WTC11 (cell line): ENCODE results near the gene SMARCA4. TPM values are rescaled to one million over a fixed set of nuclear protein-coding genes. Genes with fewer than 3 reads are reported as not detected.

Experiments used
- ATAC-seq: fragments of 200-7000 bp; cut with Tn5 transposase; 2 replicates; pipeline ENCODE4 v1.10.0; 2021; ENCODE audit warnings: mild to moderate bottlenecking, moderate library complexity
- CTCF ChIA-PET: fragments of 300-600 bp; sonication (Branson Sonifier 250); formaldehyde crosslinking; loops from one replicate; lab custom pipeline; 2021; ENCODE audit warnings: antibody characterized with exemption; lab: Charles Lee
- POLR2A ChIA-PET: fragments of 350-600 bp; sonication (Branson Sonifier 250); formaldehyde crosslinking; loops from one replicate; lab custom pipeline; 2021; ENCODE audit warnings: antibody characterized with exemption; lab: Charles Lee
- DNase-seq: peaks from one replicate; pipeline ENCODE4 v3.0.0; 2021; ENCODE audit warnings: low spot score
- H3K27ac Mint-ChIP-seq: 2 replicates; pipeline ENCODE4 v1.8.0; 2021; ENCODE audit warnings: mixed read lengths
- H3K27me3 Mint-ChIP-seq: 2 replicates; pipeline ENCODE4 v1.8.0; 2021; ENCODE audit warnings: low read depth, mild to moderate bottlenecking, moderate library complexity, mixed read lengths
- H3K36me3 Mint-ChIP-seq: 2 replicates; pipeline ENCODE4 v1.8.0; 2021; ENCODE audit warnings: mixed read lengths
- H3K4me1 Mint-ChIP-seq: 2 replicates; pipeline ENCODE4 v1.8.0; 2022; ENCODE audit warnings: mixed read lengths
- H3K4me3 Mint-ChIP-seq: 2 replicates; pipeline ENCODE4 v1.8.0; 2021; ENCODE audit warnings: mild to moderate bottlenecking, moderate library complexity, mixed read lengths
- H3K9me3 Mint-ChIP-seq: 2 replicates; pipeline ENCODE4 v1.8.0; 2021; ENCODE audit warnings: mixed read lengths
- AR ChIP-seq: fragments of 250-450 bp; sonication (Bioruptor Pico); IDR thresholded peaks from 2 replicates; pipeline ENCODE4 v1.9.0; 2021; ENCODE audit warnings: mild to moderate bottlenecking
- CBFB ChIP-seq: sonication (generic); formaldehyde crosslinking; IDR thresholded peaks from 2 replicates; pipeline ENCODE4 v1.8.1; 2022; ENCODE audit warnings: mild to moderate bottlenecking, low read depth, missing genetic modification reagents
- CREB1 ChIP-seq: sonication (generic); formaldehyde crosslinking; IDR thresholded peaks from 2 replicates; pipeline ENCODE4 v1.8.0; 2023; ENCODE audit warnings: mild to moderate bottlenecking, missing genetic modification reagents
- ETV6 ChIP-seq: sonication (generic); formaldehyde crosslinking; IDR thresholded peaks from 2 replicates; pipeline ENCODE4 v1.8.1; 2022; ENCODE audit warnings: mild to moderate bottlenecking, missing genetic modification reagents
- FOXJ3 ChIP-seq: sonication (generic); formaldehyde crosslinking; IDR thresholded peaks from 2 replicates; pipeline ENCODE4 v1.9.0; 2021; ENCODE audit warnings: missing genetic modification reagents, mild to moderate bottlenecking, borderline replicate concordance
- FOXP1 ChIP-seq: sonication (generic); formaldehyde crosslinking; IDR thresholded peaks from 2 replicates; pipeline ENCODE4 v1.8.0; 2022; ENCODE audit warnings: missing genetic modification reagents, mild to moderate bottlenecking, moderate library complexity, borderline replicate concordance
- NFATC4 ChIP-seq: fragments of 250-450 bp; sonication (Bioruptor Pico); IDR thresholded peaks from 2 replicates; pipeline ENCODE4 v1.9.0; 2021; ENCODE audit warnings: mild to moderate bottlenecking
- NFE2L1 ChIP-seq: sonication (generic); formaldehyde crosslinking; IDR thresholded peaks from 2 replicates; pipeline ENCODE4 v1.8.1; 2023; ENCODE audit warnings: missing genetic modification reagents
- NFYB ChIP-seq: sonication (generic); formaldehyde crosslinking; conservative IDR thresholded peaks from 2 replicates; pipeline ENCODE4 v1.8.0; 2022; ENCODE audit warnings: low read depth, missing genetic modification reagents
- OVOL2 ChIP-seq: fragments of 250-450 bp; sonication (Bioruptor Pico); IDR thresholded peaks from 2 replicates; pipeline ENCODE4 v1.9.0; 2021; ENCODE audit warnings: mild to moderate bottlenecking, borderline replicate concordance
- PRRX2 ChIP-seq: fragments of 250-450 bp; sonication (Bioruptor Pico); IDR thresholded peaks from 2 replicates; pipeline ENCODE4 v1.8.0; 2021; ENCODE audit warnings: mild to moderate bottlenecking
- RELA ChIP-seq: sonication (generic); formaldehyde crosslinking; IDR thresholded peaks from 2 replicates; pipeline ENCODE4 v1.8.1; 2022; ENCODE audit warnings: missing genetic modification reagents, mild to moderate bottlenecking, borderline replicate concordance
- SMAD4 ChIP-seq: sonication (generic); formaldehyde crosslinking; IDR thresholded peaks from 2 replicates; pipeline ENCODE4 v1.8.0; 2022; ENCODE audit warnings: mild to moderate bottlenecking, missing genetic modification reagents
- ZNF219 ChIP-seq: sonication (generic); formaldehyde crosslinking; IDR thresholded peaks from 2 replicates; pipeline ENCODE4 v1.8.0; 2023; ENCODE audit warnings: missing genetic modification reagents, mild to moderate bottlenecking, borderline replicate concordance
- ZNF416 ChIP-seq: fragments of 250-450 bp; sonication (Bioruptor Pico); IDR thresholded peaks from 2 replicates; pipeline ENCODE4 v1.9.0; 2021; ENCODE audit warnings: mild to moderate bottlenecking, inconsistent platforms
- ZNF423 ChIP-seq: fragments of 250-450 bp; sonication (Bioruptor Pico); IDR thresholded peaks from 2 replicates; pipeline ENCODE4 v2.1.2; 2022; ENCODE audit warnings: mild to moderate bottlenecking, moderate library complexity
- ZNF512 ChIP-seq: sonication (generic); formaldehyde crosslinking; IDR thresholded peaks from 2 replicates; pipeline ENCODE4 v1.8.1; 2022; ENCODE audit warnings: missing genetic modification reagents, borderline replicate concordance
- total RNA-seq: library from RNA; stranded (reverse); gene quantifications from 3 replicates; pipeline ENCODE4 v1.2.3, GENCODE V29; 2021
- TF ChIP-seq, protein P1 (sequence below): sonication (generic); formaldehyde crosslinking; IDR thresholded peaks from 2 replicates; pipeline ENCODE4 v1.8.0; 2023; ENCODE audit warnings: mild to moderate bottlenecking, missing genetic modification reagents
- TF ChIP-seq, protein P2 (sequence below): sonication (generic); formaldehyde crosslinking; IDR thresholded peaks from 2 replicates; pipeline ENCODE4 v1.8.0; 2022; ENCODE audit warnings: mild to moderate bottlenecking, missing genetic modification reagents
- TF ChIP-seq, protein P3 (sequence below): sonication (generic); formaldehyde crosslinking; IDR thresholded peaks from 2 replicates; pipeline ENCODE4 v1.8.1; 2022; ENCODE audit warnings: mild to moderate bottlenecking, missing genetic modification reagents, moderate library complexity, borderline replicate concordance
- TF ChIP-seq, protein P4 (sequence below): fragments of 250-450 bp; sonication (Bioruptor Pico); IDR thresholded peaks from 2 replicates; pipeline ENCODE4 v2.1.2; 2022; ENCODE audit warnings: mild to moderate bottlenecking, moderate library complexity

SMARCA4 gene
- total RNA-seq, 1 experiment from 2014 or later, result 295 TPM

- Mint-ChIP-seq H3K9me3 (no peaks in the 10 kb centered on the region), H3K4me1 (no peaks in the 10 kb centered on the region)
- ChIA-PET POLR2A (no interaction called here), CTCF (interaction anchor here (0.6 to 1.9 kb wide), 2 partner anchors 10 to 104 kb away, joined by 5 to 7 read pairs; no protein-coding TSS in a partner anchor)
- no peak for TF ChIP-seq AR (CRISPR knock-in tag)
- no peak for TF ChIP-seq NFYB (CRISPR knock-in tag)
- TF ChIP-seq, protein P1, sequence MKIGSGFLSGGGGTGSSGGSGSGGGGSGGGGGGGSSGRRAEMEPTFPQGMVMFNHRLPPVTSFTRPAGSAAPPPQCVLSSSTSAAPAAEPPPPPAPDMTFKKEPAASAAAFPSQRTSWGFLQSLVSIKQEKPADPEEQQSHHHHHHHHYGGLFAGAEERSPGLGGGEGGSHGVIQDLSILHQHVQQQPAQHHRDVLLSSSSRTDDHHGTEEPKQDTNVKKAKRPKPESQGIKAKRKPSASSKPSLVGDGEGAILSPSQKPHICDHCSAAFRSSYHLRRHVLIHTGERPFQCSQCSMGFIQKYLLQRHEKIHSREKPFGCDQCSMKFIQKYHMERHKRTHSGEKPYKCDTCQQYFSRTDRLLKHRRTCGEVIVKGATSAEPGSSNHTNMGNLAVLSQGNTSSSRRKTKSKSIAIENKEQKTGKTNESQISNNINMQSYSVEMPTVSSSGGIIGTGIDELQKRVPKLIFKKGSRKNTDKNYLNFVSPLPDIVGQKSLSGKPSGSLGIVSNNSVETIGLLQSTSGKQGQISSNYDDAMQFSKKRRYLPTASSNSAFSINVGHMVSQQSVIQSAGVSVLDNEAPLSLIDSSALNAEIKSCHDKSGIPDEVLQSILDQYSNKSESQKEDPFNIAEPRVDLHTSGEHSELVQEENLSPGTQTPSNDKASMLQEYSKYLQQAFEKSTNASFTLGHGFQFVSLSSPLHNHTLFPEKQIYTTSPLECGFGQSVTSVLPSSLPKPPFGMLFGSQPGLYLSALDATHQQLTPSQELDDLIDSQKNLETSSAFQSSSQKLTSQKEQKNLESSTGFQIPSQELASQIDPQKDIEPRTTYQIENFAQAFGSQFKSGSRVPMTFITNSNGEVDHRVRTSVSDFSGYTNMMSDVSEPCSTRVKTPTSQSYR (CRISPR knock-in tag), result no peak
- no peak for TF ChIP-seq NFATC4 (CRISPR knock-in tag)
- no peak for TF ChIP-seq ZNF423 (CRISPR knock-in tag)
- TF ChIP-seq FOXP1 (CRISPR knock-in tag), result no peak
- TF ChIP-seq, protein P2, sequence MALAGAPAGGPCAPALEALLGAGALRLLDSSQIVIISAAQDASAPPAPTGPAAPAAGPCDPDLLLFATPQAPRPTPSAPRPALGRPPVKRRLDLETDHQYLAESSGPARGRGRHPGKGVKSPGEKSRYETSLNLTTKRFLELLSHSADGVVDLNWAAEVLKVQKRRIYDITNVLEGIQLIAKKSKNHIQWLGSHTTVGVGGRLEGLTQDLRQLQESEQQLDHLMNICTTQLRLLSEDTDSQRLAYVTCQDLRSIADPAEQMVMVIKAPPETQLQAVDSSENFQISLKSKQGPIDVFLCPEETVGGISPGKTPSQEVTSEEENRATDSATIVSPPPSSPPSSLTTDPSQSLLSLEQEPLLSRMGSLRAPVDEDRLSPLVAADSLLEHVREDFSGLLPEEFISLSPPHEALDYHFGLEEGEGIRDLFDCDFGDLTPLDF (CRISPR knock-in tag), result no peak
- TF ChIP-seq, all 79 proteins: peak for 0
- Mint-ChIP-seq H3K36me3 (peaks cover 62% of the 10 kb centered on the region), H3K4me3 (no peak overlapping the region), H3K27ac (no peak overlapping the region), H3K27me3 (no peaks in the 10 kb centered on the region)
- ATAC-seq (no peak), DNase-seq (no peak)
Observed at GRCh38 chr19:11045536-11045935, 84.7 kb downstream of the SMARCA4 start.

DNA sequence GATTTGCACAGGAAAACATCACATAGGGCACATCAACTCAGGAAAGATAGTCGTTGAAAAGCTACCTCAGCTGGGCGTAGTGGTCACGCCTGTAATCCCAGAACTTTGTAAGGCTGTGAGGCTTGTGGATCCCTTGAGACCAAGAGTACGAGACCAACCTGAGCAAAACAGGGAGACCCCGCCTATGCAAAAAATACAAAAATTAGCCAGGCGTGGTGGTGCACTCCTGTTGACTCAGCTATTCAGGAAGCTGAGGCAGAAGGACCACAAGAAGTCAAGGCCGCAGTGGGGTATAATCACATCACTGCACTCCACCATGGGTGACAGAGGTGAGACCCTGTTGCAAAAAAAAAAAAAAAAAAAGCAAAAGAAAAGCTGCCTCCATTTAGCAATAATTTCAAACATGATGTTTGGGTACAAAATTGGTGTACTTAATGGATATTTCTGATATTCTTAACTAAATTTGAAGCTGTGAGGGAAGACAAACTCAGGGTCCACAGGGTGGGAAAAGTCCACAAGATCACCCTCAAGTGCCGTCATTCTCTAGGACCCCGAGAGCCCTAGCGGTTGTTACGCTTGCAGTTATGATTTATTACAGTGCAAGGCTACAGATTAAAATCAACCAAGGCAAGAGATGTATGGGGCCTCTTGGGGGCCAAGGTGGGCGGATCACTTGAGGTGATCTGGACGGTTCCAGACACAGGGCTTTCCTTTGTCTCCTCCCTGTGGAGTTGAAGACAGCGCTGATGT, 86.0 kb downstream of the SMARCA4 start:
- DNase-seq (no peak), ATAC-seq (no peak)
- Mint-ChIP-seq H3K4me1 (no peaks in the 10 kb centered on the region), H3K9me3 (no peaks in the 10 kb centered on the region), H3K27me3 (no peaks in the 10 kb centered on the region), H3K27ac (no peak overlapping the region), H3K4me3 (no peak overlapping the region), H3K36me3 (peaks cover 55% of the 10 kb centered on the region)
- ChIA-PET POLR2A (interaction anchor here (0.5 to 0.7 kb wide), 3 partner anchors 43 to 177 kb away, joined by 3 to 9 read pairs (median 6); partner anchors contain the start of gene LDLR), CTCF (interaction anchor here (0.6 to 1.4 kb wide), 4 partner anchors 53 to 110 kb away, joined by 3 to 4 read pairs (median 4); no protein-coding TSS in a partner anchor)
- TF ChIP-seq ZNF219 (CRISPR knock-in tag) (no peak), CBFB (CRISPR knock-in tag) (no peak), NFE2L1 (CRISPR knock-in tag) (no peak), PRRX2 (no peak), CREB1 (CRISPR knock-in tag) (no peak), ETV6 (no peak), RELA (CRISPR knock-in tag) (no peak), ZNF416 (no peak), OVOL2 (CRISPR knock-in tag) (no peak), SMAD4 (CRISPR knock-in tag) (no peak), ZNF512 (no peak), FOXJ3 (no peak)
- TF ChIP-seq, protein P2 (CRISPR knock-in tag), result no peak
- TF ChIP-seq, protein P3, sequence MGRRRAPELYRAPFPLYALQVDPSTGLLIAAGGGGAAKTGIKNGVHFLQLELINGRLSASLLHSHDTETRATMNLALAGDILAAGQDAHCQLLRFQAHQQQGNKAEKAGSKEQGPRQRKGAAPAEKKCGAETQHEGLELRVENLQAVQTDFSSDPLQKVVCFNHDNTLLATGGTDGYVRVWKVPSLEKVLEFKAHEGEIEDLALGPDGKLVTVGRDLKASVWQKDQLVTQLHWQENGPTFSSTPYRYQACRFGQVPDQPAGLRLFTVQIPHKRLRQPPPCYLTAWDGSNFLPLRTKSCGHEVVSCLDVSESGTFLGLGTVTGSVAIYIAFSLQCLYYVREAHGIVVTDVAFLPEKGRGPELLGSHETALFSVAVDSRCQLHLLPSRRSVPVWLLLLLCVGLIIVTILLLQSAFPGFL, result no peak
- TF ChIP-seq, protein P4, sequence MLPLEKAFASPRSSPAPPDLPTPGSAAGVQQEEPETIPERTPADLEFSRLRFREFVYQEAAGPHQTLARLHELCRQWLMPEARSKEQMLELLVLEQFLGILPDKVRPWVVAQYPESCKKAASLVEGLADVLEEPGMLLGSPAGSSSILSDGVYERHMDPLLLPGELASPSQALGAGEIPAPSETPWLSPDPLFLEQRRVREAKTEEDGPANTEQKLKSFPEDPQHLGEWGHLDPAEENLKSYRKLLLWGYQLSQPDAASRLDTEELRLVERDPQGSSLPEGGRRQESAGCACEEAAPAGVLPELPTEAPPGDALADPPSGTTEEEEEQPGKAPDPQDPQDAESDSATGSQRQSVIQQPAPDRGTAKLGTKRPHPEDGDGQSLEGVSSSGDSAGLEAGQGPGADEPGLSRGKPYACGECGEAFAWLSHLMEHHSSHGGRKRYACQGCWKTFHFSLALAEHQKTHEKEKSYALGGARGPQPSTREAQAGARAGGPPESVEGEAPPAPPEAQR, result no peak
